ENCODE results near the gene NMU. TPM values are rescaled to one million over a fixed set of nuclear protein-coding genes. Genes with fewer than 3 reads are reported as not detected.
"Not testable (repeated sequence)": the region's sequence is repeated elsewhere in the genome, so short reads cannot be mapped to it uniquely, and the experiment has no call there.

The NMU gene
- total RNA-seq, 1 donor from 2014 or later, result not detected

DNA sequence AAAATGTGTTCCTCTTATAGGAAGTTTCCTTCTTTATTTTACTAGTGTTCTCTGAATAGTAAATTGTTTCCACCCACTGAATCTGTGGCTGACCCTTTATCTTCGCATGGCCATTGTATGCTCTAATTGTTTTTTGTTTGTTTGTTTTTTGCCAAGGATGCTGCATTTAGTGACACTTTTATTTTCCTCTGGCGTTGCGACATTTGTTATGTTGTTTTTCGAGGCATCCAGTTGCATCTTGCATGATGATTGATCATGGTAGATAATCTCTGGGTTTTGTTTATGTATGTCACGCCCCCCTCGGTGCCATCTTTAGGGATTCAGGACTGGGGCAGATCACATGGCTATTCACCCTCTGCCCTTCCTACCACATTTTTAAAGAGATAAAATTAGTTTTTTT lies 2.2 kb downstream of the NMU start:
- no peak for DNase-seq
- peaks cover 97% of the 10 kb centered on the region for H3K27me3 ChIP-seq (ENCODE audit: low read depth)
- H3K27ac ChIP-seq (replicated peaks), result no peak overlapping the region
- H3K4me3 ChIP-seq, result no peak overlapping the region
- no peaks in the 10 kb centered on the region for H3K36me3 ChIP-seq
- TF ChIP-seq, protein P1, sequence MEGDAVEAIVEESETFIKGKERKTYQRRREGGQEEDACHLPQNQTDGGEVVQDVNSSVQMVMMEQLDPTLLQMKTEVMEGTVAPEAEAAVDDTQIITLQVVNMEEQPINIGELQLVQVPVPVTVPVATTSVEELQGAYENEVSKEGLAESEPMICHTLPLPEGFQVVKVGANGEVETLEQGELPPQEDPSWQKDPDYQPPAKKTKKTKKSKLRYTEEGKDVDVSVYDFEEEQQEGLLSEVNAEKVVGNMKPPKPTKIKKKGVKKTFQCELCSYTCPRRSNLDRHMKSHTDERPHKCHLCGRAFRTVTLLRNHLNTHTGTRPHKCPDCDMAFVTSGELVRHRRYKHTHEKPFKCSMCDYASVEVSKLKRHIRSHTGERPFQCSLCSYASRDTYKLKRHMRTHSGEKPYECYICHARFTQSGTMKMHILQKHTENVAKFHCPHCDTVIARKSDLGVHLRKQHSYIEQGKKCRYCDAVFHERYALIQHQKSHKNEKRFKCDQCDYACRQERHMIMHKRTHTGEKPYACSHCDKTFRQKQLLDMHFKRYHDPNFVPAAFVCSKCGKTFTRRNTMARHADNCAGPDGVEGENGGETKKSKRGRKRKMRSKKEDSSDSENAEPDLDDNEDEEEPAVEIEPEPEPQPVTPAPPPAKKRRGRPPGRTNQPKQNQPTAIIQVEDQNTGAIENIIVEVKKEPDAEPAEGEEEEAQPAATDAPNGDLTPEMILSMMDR (IDR thresholded peaks at IDR 0.05; ENCODE audit: borderline replicate concordance), result no peak
- H3K4me1 ChIP-seq, result peaks cover 24% of the 10 kb centered on the region
- H3K9me3 ChIP-seq (replicated peaks), result no peaks in the 10 kb centered on the region
- intact Hi-C loops (cut with micrococcal nuclease), result no loop called here

DNA sequence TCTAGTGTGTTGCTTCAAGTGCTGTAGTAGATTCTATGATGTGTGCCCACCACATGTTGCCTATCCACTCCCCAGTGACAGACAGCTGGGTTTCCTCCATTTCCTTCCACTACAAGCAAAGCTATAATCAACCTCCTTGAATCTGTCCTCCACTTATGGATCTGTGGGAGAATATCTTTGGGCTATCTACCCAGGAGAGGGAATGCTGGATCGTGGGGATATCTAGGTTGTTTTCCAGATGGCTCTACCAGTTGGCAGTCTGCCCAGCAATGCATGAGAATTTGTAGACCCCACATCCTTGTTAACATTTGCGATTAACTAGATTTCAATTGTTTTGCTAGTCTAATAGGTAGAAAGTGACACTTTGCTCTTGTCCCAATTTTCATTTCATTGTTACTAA lies 10.3 kb downstream of the NMU start:
- no peaks in the 10 kb centered on the region for H3K4me1 ChIP-seq
- H3K36me3 ChIP-seq, result no peaks in the 10 kb centered on the region
- TF ChIP-seq, protein P1 (IDR thresholded peaks at IDR 0.05; ENCODE audit: borderline replicate concordance), result no peak
- intact Hi-C loops (cut with micrococcal nuclease), result no loop called here
- DNase-seq, result no peak
- peaks cover 22% of the 10 kb centered on the region for H3K27me3 ChIP-seq (ENCODE audit: low read depth)
- H3K4me3 ChIP-seq, result no peak overlapping the region
- H3K27ac ChIP-seq (replicated peaks), result no peak overlapping the region
- H3K9me3 ChIP-seq (replicated peaks), result no peaks in the 10 kb centered on the region

DNA sequence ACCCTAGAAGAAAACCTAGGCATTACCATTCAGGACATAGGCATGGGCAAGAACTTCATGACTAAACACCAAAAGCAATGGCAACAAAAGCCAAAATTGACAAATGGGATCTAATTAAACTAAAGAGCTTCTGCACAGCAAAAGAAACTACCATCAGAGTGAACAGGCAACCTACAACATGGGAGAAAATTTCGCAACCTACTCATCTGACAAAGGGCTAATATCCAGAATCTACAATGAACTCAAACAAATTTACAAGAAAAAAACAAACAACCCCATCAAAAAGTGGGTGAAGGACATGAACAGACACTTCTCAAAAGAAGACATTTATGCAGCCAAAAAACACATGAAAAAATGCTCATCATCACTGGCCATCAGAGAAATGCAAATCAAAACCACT lies 12.0 kb downstream of the NMU start:
- H3K4me3 ChIP-seq; H3K27ac ChIP-seq (replicated peaks); intact Hi-C loops (cut with micrococcal nuclease); H3K9me3 ChIP-seq (replicated peaks); H3K4me1 ChIP-seq; DNase-seq; H3K36me3 ChIP-seq; H3K27me3 ChIP-seq (ENCODE audit: low read depth): not testable (repeated sequence)

DNA sequence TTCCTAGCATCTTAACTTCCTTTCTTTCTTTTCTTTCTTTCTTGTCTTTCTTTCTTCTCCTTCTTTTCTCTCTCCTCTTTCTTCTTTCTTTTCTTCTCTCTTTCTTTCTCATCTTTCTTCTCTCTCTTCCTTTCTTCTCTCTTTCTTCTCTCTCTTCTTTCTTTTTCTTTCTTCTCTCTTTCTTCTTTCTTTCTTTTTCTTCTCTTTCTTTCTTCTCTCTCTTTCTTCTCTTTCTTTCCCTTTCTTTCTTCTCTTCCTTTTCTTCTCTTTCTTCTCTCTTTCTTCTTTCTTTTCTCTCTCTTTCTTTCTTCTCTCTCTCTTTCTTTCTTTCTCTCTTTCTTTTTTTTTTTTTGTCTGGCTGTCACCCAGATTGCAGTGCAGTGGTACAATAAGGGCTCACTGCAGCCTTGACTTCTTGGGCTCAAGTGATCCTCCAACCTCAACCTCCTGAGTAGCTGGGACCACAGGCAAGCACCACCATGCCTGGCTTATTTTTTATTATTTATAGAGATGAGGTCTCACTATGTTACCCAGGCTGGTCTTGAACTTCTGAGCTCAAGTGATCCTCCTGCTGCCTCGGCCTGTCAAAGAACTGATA lies 17.5 kb downstream of the NMU start:
- no peak for DNase-seq
- peaks cover 3% of the 10 kb centered on the region for H3K27me3 ChIP-seq (ENCODE audit: low read depth)
- no peaks in the 10 kb centered on the region for H3K4me1 ChIP-seq
- H3K9me3 ChIP-seq (replicated peaks), result no peaks in the 10 kb centered on the region
- no peak overlapping the region for H3K4me3 ChIP-seq
- no peaks in the 10 kb centered on the region for H3K36me3 ChIP-seq
- intact Hi-C loops (cut with micrococcal nuclease), result no loop called here
- H3K27ac ChIP-seq (replicated peaks), result no peak overlapping the region
- TF ChIP-seq, protein P1 (IDR thresholded peaks at IDR 0.05; ENCODE audit: borderline replicate concordance), result no peak

DNA sequence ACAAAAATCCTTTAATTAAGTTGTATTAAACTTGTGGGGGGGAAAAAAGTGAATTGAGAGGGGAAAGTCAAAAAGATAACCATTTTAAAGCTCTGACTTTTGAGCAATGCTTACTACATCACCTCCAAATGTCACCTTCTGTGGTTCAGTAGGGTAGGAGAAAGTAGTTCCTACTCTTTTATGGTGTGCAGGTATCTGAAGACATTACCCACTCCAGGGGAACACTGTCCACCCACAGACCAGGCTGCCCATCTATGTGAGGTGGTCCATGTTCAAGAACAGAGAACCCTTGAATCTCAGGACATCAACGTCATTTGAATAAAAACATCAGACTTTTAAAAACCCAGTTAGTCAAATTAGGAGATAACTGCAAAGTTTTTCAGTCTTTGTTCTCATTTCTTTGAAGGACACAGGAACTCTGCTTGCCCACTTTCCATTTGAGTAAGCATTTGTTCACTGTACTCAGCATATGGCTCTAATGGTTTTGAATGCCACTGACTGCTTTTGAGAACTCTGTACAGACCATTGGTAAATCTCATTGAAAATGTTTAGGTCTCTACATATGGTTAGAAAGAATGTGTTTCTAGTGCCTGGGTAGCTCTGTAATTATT lies 18.4 kb downstream of the NMU start:
- peaks cover 3% of the 10 kb centered on the region for H3K27me3 ChIP-seq (ENCODE audit: low read depth)
- no peak for DNase-seq
- TF ChIP-seq, protein P1 (IDR thresholded peaks at IDR 0.05; ENCODE audit: borderline replicate concordance), result no peak
- H3K4me1 ChIP-seq, result no peaks in the 10 kb centered on the region
- no peak overlapping the region for H3K4me3 ChIP-seq
- no peaks in the 10 kb centered on the region for H3K9me3 ChIP-seq (replicated peaks)
- H3K36me3 ChIP-seq, result no peaks in the 10 kb centered on the region
- H3K27ac ChIP-seq (replicated peaks), result no peak overlapping the region
- intact Hi-C loops (cut with micrococcal nuclease), result no loop called here

DNA sequence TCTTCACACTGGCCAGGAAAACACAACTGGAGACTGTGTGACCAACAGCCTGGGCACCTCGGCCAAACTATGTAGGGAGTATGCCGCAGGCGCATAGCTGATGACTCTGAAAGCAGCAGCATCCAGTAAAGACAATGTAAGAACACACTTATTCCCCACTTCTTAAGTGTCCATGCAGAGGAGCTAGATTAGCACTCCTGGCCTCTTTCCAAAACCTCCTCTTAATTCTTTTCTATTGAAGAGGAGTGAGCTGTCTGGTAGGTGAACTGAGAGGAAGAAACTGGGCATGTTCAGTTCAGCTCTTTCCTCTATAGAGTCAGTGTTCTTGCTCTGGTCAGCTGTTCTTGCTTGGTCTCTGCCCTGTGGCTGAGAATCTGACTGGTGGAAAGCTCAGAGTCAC lies 21.1 kb downstream of the NMU start:
- H3K9me3 ChIP-seq (replicated peaks), result no peaks in the 10 kb centered on the region
- no peak for DNase-seq
- H3K27me3 ChIP-seq (ENCODE audit: low read depth), result peaks cover 3% of the 10 kb centered on the region
- intact Hi-C loops (cut with micrococcal nuclease), result no loop called here
- H3K36me3 ChIP-seq, result no peaks in the 10 kb centered on the region
- H3K27ac ChIP-seq (replicated peaks), result no peak overlapping the region
- TF ChIP-seq, protein P1 (IDR thresholded peaks at IDR 0.05; ENCODE audit: borderline replicate concordance), result no peak
- H3K4me3 ChIP-seq, result no peak overlapping the region
- H3K4me1 ChIP-seq, result no peaks in the 10 kb centered on the region
